Stimulated activated CD8-positive, alpha-beta memory T cell treated with anti-CD3 and anti-CD28 coated beads, Interleukin-12 subunit alpha, Interleukin-12 subunit beta, amount 100 ng/mL, for 4 hours (primary cell): Measurements from ENCODE around the gene HMGB4.

Experiments used
- DNase-seq: peaks from one replicate; pipeline ENCODE4 v3.0.0-alpha.2; 2020; ENCODE audit warnings: low read depth

Gene HMGB4

GRCh38 chr1:33848205-33848937, 15.5 kb upstream of the HMGB4 start:
- DNase-seq = no peak

GRCh38 chr1:33849211-33849610, 14.7 kb upstream of the HMGB4 start:
- no peak for DNase-seq

DNA sequence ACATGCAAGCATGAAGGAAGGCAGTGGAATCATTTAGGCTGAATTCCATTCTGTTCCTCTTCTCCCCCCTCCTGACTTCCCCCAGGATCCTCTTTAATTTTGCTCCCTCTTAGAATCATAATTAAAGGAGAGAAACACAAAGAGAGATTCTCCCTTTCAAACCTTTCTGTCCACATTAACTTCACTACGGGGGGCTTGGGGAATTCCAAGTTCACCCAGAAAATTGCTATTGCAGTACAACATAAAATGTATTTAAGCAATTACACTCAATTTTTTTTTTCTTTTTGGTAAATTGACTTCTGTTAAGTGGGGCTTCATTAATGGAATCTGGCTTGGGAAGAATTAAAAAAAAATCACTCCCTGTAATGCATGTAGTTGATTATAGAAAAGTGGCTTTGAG, 13.4 kb upstream of the HMGB4 start:
- DNase-seq = no peak

- no peak for DNase-seq
These were observed 11.2 kb upstream of the HMGB4 start for GRCh38 chr1:33852711-33853110.

DNA sequence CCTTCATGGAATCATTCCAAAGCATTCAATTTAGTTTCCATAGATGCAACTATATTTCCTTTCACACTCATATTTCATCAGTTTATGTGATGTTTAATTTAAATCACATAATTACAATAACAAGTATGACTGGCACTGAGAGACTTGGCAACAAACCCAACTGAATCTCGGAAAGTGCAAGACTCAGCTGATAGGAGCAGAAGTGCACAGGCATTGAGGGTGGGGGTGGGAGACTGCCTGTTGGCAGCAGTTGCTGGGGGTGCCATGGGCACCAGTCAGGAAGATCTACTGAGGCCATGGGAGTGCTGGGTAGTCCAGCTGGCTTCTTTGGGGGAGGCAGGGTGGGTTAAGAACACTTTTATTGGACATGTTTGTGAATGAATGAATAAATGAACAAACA, 10.4 kb upstream of the HMGB4 start:
- DNase-seq = no peak

DNA sequence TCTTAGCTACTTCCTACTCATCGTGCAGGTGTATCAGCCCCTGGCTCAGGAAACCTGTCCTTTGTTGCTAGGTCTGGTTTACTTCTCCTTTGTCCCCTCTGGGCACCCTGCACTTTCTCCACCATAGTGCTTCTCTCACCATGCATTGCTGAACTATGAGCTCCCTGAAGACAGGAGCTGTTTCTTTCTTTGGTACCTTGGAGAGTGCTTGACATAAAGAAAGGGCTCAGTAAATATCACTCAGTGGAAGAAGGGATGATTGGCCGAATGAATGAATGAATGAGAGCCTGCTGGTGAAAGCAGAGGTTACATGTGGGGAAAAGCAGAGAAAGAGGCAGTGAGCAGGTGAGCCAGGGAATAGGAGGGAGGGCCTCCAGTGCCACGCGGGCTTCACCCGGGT, 9.8 kb upstream of the HMGB4 start:
- DNase-seq = no peak

- no peak for DNase-seq
These were observed 3.2 kb upstream of the HMGB4 start for GRCh38 chr1:33860671-33861070.

GRCh38 chr1:33864460-33865389, 846 bp downstream of the HMGB4 start:
- no peak for DNase-seq

GRCh38 chr1:33866281-33866680, 2.4 kb downstream of the HMGB4 start:
- no peak for DNase-seq

DNA sequence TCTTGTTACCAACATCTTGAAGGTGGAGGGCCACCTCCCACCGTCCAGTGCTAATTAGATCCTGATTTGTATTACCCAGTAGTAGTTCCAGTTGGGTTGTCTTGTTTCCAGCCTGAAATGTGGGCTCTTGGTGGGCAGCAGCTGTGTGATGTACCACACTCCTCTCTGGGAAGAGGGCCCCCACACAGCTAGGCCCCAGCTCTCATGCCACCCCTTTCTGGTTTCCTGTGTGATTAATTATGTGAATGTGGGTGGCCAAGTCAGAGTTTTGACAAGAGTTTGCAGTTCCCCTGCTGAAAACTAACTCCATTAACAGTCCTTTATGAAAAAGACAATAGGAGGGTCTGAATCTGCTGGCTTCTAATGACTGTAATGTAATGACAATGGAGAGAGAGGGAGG, 3.8 kb downstream of the HMGB4 start:
- no peak for DNase-seq

DNA sequence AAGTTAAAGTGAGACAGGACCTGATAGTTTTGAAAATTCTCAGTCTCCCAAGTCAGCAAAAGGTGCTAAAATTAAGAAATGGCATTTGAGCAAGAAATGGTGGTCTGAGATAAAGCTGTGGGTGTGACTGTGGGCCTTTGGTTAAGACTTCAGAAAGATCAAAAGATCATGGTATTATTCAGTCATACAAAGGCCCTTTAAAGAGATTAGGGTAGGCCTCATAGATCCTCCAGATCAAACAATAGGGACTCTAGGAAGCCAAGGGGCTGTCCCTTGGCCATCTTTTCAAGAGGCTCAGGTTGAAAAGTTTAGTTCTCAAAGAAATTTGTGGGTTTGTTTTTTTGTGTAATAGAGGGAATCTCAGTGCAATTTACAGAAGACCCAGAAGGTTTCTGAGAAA, 8.4 kb downstream of the HMGB4 start:
- no peak for DNase-seq

GRCh38 chr1:33872683-33873082, 8.8 kb downstream of the HMGB4 start:
- no peak for DNase-seq

GRCh38 chr1:33874636-33875035, 10.8 kb downstream of the HMGB4 start:
- DNase-seq = no peak

GRCh38 chr1:33875862-33876261, 12.0 kb downstream of the HMGB4 start:
- no peak for DNase-seq

GRCh38 chr1:33876970-33877650, 13.2 kb downstream of the HMGB4 start:
- no peak for DNase-seq

DNA sequence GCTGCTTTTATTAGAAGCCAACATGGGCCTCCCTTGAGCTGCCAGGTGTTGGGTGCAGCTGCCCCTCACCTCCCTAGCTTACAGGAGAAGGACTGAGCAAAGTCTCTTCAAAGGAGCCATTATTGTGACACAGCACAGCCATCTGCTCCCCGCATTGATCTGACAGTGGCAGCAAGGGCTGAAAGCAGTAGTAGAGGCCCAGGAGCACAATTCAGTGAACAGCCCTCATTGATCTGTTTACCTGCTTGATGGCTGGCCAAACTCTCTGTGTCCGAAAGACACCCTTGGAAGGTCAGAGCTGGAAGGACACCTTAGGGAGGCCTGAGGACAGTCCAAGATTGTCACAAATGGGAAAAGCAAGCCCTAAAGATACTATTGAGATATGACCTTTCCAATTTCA, 14.5 kb downstream of the HMGB4 start:
- no peak for DNase-seq

DNA sequence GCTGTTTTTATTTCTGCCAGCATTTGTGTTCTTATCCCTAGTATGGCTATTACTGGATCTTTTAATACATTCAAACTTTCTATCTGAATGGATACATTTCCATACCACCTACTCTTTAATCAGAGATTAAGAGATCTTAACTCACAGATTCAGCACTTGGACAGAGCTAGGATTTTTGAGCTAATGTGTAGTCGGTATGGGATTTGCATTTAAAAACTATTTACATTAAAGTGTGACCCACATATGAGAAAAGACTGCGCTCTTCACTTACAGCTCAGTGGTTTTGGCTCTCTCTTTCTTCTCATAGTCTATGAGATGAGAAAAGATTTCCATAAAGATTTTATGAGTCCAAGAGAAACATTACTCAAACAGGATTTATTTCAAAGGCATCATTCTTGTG, 16.4 kb downstream of the HMGB4 start:
- no peak for DNase-seq

DNA sequence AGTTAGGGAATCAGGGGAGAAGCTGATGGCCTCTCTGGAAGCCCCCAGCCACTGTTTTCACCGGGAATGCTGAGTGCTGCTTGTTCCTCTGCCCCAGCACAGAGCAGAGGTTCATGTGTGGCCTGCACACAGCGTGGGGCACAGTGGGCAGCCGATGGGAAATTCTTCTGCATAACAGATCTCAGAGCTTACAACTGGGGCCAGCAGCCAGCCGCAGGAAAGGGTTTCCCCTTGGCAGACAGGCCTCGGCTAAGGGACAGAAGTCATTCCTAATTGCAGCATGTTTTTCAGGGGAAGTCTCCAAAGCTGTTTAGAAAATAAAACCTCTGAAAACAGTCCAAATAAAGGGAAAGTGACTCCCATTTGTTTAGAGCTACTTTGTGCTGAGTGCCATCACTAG, 22.6 kb downstream of the HMGB4 start:
- no peak for DNase-seq

- no peak for DNase-seq
These were observed 29.4 kb downstream of the HMGB4 start for GRCh38 chr1:33893147-33893830.

DNA sequence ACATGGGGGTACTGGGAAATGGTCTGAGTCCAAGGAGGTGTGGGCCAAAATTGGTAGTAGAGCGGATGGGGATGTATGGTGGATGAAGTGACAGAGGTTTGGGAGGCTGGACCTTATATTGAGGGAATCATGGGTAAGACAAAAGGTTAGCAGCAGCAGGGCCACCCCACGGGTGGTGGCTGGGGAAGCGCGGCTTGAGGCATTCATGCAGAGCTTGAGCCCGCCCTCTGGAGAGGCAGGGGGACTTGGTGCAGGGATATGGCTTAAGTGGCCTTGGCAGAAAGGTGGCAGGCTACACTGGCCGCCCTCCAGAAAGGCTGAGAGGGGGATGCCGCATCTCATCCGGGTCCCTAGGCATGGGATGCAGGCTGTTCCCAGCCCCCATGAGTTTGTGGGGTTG, 31.5 kb downstream of the HMGB4 start:
- DNase-seq = no peak

DNA sequence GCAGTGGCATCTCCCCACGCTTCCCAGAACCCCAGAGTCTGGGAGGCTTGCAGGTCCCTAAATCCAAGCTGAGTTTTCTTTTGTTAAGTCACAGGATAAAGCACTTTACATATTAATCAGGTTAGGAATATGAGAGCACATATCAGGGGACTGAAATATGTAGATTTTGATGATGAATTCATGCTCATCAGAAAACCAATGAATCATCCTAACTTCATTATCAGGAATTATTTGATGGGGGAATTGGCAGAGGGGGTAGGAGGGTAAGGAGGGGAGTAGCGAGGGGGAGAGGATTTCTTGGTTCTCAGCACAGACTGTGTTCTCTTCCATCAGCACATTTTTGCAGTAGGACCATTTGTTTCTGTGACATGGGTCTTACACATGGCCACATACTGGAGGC, 32.1 kb downstream of the HMGB4 start:
- no peak for DNase-seq

GRCh38 chr1:33897092-33897725, 33.3 kb downstream of the HMGB4 start:
- DNase-seq = no peak
